Skin epidermis (tissue), 12 donors: Measurements from ENCODE around the gene EEFSEC.

Source experiments
- H3K27ac ChIP-seq, 21 experiments: fragments of 200-600 bp; sonication (generic) in 11 of 21; one replicate each; pipeline ENCODE4 v1.5.0; 2020; ENCODE audit warnings: mild to moderate bottlenecking in 3 of 21, inconsistent platforms in 2 of 21, moderate library complexity in 2 of 21
- H3K4me3 ChIP-seq, 7 experiments: fragments of 200-600 bp; sonication (generic) in 2 of 7; one replicate each; pipeline ENCODE4 v1.5.0; 2020; ENCODE audit warnings: inconsistent platforms in 2 of 7, mild to moderate bottlenecking in 2 of 7, moderate library complexity in 1 of 7

Gene EEFSEC

DNA sequence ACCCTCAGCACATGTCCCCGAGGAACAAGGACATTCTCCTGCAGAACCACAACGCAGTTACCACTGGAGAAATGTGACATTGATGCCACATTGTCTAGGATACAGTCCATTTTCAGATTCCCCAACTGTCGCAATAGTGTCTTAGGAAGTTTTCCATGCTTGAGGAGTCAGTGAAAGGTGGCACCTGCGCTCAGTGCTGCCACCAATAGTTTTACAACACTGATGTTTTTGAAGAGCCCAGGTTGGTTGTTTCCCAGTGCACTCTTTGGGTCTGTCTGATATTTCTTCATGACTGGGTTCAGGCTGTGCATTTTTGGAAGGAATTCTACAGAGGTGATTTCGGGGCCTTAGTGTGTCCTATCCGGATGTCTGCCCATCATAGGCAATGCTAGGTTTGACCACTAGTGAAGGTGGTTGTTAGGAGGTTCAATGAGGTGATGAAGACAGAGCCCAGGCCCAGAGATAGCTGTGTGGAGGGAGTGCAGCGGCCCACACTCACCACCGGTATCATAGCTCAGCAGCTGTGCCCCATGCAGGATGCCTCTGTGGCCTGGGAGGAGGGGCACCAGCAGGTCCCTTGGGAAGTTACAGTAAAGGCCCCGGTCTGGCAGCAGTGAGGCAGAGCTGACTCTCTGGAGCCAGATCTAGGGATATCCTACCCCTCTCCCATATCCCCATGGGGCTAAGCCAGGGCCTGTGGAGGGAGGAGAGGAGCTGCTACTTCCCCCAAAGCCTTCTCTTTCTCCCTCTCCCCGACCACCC is 216.8 kb downstream of the EEFSEC start:
- no peak overlapping the region for H3K27ac ChIP-seq
- no peak overlapping the region for H3K4me3 ChIP-seq

DNA sequence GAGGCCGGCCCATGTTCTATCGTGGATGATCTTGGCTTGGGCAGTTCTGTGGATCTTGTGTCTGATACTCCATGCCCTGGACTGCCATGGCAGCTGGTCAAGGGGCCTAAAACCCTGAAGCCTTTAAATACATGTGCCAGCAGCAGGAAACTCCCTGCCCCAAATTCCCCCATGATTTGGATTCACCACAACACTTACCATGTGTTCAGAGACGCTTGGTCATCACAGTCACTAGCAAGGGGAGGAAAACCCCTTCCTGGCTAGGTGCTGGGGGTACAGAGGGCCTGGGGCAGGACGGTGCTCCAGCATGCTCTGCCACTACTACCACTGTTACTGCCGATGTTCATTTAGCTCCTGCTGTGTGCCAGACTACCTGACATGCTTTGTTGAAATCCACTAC is 219.0 kb downstream of the EEFSEC start:
- H3K27ac ChIP-seq, result peak overlapping the region in 1 of 21 experiments; percentile 15
- no peak overlapping the region for H3K4me3 ChIP-seq

DNA sequence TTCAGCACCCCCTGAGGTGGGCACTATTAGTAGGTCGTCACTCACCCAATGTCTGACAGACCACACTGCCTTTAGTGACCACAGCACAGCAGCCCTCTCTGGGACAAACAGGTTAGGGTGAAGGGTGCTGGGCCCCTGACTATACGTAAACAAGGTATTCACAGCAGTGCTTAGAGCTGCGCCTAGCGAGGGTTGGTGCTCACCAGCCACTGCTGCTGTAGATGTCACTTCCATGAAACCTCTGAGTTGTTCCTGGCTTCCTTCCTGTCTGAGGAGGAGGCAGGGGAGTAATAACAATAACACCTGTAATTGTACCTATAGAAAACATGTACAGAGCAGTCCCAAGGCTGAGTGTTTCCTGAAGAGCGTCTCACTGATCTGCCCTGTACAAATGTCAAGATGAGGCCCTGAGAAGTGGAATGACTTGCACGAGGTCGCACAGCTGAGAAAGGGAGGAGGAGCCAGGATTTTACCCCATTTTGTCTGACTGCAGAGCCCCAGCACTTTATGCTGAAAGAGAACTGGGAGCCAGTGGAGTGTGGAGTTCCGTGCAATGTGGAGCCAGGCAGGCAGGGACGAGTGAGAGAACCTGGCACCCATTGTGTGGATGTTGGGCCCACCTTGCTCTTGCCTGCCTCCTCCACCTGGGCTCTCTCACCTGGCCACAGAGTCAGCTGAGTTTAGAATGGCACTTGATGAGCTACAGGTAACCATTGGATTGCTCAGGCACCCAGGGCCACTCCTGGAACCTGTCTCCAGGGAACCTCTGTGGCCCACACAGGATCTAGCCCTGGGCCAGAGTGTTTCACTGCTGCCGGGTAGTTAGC is 219.6 kb downstream of the EEFSEC start:
- peak overlapping the region in 1 of 21 experiments; percentile 15 for H3K27ac ChIP-seq
- H3K4me3 ChIP-seq, result no peak overlapping the region

DNA sequence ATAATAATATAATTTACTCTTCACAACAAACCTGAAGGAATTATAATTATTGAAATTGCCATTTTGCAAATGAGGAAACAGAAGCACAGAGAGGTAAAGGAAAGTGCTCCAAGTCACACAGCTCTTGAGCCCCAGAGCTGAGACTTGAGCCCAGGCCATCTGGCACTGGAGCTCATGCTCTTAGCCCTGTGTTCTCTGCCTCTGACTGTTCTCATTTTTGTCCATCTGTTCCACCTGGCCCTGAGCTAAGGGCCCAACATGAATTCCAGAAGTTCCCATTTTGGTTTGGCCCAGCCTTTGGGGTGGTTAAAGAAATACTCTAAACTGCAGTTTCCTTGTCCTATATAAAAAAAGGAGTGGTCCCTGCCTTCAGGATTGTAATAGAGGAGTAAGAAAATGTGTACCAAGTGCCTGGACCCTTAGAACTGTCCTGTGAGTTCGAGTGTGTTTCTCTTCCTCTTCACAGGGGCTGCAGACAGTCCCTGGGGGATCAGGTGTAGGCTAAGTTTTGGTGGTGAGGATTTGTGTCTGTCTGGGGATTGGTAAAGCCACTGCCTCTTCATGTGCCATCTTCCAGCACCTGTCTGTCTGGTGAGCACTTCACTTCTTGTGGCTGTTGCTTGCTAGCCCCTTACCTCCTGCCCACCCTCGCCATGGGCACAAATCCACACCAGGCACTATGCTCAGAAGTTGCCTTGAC is 221.6 kb downstream of the EEFSEC start:
- H3K27ac ChIP-seq, result no peak overlapping the region
- H3K4me3 ChIP-seq, result no peak overlapping the region

DNA sequence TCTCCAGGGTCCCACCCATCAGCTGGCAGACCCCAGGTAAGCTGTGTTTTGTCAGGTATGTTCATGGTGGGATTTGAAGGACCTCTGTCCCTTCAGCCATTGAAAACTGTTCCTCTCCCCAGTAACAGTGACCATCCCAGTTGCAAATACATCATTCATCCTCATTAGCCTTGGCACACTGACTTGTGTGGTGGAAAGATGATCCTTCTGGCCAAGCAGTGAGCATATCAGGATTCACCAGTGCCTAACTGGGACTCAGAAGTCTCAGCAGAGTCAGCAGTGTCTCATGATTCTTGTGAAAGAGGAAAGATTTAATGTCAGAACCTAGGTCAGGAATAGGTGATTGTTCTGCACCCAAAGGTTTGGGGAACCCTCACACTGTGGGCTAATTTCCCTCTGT is 223.2 kb downstream of the EEFSEC start:
- Histone ChIP-seq H3K27ac (no peak overlapping the region), H3K4me3 (no peak overlapping the region)

DNA sequence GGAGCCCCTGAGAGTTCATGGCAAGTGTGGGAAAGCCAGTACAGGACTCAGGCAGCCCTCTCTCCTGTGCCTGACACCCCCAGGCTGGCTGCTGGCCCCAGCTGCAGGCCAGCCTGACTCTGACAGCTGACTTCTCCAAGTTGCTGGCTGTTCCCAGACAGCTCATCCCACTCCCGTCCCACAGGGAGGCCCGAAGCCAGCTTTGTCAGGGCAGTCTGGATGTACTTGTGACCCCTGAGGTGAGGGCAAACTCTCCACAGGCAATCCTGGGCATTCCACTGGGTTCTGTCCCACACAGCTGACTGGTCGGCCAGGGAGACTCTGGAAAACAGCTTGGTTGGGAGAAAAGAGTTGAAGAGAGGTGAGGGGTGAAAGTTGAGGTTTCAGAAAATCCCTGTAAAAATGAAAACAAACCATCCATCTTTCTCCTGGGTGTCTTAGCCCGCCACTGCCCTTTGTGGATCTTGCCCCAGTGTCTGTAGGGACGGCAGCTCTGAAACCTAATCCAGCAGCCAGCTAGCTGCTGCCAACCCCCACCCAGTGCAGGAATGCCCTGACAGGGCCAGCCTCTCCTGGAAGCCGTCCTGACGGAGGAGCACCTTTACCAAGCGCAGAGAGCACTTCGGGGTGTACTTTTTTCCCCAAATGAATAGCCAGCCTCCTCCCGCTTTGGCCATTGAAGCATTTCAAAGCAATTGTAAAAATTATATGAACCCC is 225.5 kb downstream of the EEFSEC start:
- Histone ChIP-seq H3K4me3 (no peak overlapping the region), H3K27ac (peak overlapping the region in 1 of 21 experiments; percentile 43)

DNA sequence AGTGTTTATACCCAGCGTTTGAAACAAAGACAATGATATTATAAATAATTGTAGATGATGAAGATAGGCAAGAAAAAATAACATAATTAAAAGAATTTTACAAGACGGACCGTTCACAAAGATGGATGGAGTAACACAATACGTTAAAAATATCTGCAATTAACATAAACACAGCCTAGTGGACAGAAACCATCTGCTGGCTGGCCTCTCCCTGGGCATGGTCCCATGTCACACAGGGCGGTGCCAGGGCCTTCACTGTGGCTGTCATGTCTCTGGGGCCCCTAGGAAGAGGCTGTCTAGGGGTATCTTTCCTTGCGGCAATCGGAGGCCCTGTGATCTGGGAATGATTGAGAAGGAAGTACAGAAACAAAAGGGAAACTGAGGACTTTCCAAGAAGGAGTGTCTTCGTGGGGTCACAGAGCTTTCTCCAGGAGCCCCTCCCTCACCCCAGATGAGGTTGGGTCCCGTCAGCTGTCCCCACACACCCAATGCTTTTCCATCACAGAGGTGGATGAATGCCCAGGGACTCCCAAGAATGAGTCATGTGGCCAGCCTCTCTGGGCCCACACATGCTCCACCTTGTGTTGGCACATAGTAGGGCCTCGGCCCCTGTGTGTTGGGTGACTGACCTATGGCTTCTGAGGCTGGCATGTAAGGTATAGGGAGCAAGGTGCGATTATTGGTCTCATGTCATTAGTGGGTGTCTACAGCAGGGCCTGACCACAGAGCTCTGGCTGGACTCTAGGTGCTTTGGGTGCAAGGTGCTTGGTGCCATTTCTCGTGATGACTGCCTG is 226.3 kb downstream of the EEFSEC start:
- no peak overlapping the region for H3K27ac ChIP-seq
- no peak overlapping the region for H3K4me3 ChIP-seq

DNA sequence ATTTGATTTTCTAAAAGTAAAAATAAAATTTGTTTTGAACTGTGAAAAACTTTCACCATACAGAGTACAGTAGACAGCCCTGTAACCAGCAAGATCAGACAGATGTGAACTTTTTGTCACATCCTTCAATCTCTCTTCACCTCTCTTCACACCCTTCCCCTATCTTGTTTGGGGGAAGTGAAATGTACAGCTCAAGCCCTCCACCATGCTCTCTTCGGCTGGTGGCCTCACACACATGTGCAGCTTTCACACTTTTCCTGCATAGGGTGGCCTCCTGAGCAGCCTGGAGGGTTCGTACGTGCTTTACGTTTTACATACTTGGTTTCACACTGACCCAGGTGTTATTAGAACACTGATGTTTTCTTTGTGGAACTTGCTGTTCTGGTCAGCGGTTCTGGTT is 227.0 kb downstream of the EEFSEC start:
- Histone ChIP-seq H3K27ac (no peak overlapping the region), H3K4me3 (no peak overlapping the region)

DNA sequence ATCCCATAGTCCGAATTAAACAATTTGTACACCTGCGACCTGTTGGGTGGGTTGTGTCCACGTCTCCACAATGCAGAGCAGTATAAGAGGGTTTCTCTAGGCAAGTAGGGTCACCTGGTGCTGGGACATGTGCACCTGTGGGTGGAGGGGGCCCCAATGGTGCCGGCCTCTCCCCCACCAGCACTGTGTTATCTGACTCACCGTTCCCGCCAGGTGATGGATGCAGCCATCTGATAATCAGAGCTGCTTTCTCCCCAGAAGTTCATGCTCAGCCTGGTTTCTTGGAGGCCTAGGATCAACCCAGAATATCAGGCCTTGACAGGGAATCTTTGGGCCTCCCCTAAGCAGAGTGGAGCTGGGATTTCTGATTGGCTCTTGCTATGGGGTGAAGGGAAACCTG is 227.4 kb downstream of the EEFSEC start:
- no peak overlapping the region for H3K27ac ChIP-seq
- H3K4me3 ChIP-seq, result no peak overlapping the region

DNA sequence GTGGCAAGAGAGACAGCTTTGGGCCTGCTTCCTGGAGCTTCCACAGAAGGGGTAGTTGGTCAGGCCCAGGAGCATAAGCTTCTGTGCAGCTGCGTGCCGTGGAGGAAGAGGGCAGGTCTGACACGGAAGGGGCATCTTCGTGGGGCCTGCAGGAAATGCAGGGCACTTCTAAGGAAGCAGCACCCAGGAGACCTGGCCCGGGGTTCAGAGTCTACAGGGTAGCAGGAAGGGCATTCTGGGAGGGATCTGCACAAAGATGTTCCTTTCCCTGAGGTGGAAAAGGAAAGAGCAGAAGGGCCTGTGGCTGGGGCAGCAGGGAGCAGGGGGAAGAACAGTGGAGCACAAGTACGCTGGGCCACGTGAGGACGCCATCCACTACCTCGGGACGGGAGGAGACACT is 228.3 kb downstream of the EEFSEC start:
- Histone ChIP-seq H3K27ac (no peak overlapping the region), H3K4me3 (no peak overlapping the region)

DNA sequence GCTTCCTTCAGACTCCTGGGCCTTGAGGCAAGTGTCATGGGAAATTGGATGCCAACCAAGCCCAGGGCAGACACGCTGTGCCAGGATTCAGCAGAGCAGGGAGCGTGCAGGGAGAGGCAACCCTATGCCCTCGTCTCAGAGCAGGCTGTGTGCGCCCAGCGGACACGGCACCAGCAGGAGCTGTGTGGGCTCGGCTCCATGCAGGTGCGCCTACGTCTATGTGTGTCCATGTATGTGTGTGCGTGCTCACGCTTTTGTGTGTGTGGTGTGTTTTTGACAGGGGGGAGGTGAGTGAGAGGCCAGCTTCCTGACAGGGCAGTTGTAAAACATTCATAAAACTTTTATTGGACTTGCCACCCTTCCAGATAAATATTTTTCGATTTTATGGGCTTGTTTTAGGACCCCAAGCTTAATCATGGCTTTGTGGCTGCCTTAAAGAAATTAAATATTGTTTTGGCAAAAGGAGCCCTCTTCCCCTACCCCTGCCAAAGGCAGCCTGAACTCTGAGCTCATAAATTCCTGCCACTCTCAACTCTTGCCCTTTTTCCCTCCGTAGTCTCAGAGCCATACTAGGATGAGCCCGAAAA is 229.0 kb downstream of the EEFSEC start:
- Histone ChIP-seq H3K27ac (no peak overlapping the region), H3K4me3 (no peak overlapping the region)

DNA sequence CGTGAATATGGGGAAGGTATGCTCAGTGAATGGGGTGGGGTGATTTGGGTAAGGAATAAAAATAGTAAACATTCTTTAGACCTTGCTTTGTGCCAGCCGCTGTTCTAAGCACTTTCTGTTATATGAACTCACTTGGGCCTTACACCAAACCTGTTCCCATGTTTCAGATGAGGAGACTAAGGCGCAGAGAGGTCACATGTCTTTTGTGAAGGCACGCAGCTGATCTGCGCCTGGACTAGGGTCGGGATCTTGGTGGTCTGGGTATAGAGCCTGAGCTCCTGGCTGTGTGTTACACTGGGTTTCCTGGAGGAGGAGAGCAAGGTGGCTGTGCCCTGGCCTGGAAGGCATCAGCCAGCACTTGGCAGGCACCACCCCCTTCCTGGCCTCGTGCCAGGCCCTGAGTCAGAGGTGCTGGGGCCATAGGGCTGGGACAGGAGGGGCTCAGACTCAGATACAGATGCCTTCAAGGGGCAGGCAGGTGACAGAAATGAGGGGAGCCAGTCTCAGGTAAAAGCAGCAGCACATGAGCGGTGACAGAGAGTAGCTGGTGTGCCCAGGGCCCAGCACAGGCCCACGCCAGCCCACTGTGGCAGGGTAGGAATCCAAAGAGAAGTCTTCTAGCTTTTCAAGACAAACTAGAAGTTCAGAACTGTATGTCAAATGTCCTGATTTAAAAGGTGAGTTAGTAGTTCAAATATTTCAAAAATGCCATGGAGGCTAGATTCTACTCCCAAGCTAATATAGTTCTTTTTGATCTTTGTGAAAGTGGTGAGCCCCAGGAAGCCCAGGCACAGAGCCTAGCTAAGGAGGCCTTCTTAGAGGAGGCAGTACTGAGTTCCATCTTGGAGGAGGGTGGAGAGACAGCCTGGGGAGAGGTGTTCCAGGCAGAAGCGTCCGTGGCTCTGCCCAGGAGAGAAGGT is 230.3 kb downstream of the EEFSEC start:
- Histone ChIP-seq H3K27ac (no peak overlapping the region), H3K4me3 (no peak overlapping the region)

DNA sequence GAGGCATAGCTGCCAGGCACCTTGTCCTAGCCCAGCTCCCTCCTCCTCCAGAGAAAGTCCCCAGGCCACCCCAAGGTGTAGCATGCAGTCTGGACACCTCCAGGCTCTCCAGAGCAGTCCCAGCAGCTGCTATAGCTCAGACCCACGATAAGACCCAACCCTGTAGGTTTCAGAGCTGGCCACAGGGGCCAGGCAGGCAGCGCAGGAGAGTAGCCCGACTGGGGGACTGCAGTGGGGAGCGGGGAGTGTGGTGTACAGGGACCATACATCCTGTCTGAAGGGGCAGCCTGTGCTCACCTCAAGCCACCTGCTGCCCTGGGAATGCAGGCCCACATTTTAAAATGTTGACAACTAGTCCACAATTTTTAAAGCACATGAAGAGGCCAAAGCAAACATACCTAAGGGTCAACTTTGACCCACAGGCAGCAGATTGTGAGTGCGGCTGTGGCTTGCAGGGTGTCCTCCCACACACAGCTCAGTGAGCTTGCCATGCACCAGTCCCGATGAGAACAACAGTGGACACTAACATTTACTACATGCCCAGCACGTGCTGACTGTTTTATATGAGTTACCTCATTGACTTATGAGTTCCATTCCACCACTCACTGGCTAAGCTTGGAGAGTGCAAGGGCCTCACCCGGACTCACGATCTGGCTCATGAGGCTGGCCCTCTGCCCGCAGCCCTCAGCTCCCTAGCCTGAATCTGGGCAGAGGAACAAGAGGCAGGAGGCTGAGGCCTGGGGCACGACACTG is 232.0 kb downstream of the EEFSEC start:
- H3K4me3 ChIP-seq, result no peak overlapping the region
- no peak overlapping the region for H3K27ac ChIP-seq

DNA sequence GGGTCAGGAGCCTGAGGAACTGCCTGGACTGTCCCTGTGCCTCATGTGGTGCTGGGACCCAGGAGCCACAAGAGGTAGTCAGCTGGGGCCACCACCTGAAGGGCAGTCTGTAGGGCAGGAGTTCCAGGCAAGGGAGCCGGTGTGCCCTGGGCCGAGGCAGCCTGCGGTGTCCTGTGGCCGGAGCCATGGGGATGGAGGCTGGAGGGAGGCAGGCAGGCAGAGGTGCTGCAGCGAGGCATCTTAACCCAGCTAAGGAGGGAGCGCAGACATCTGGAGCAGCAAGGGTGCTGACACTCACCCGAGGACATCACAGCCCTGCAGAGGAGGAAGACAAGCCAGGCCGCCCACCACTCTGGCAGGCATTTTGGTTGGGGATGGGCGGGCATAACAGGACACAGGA is 235.7 kb downstream of the EEFSEC start:
- H3K4me3 ChIP-seq, result no peak overlapping the region
- H3K27ac ChIP-seq, result no peak overlapping the region

DNA sequence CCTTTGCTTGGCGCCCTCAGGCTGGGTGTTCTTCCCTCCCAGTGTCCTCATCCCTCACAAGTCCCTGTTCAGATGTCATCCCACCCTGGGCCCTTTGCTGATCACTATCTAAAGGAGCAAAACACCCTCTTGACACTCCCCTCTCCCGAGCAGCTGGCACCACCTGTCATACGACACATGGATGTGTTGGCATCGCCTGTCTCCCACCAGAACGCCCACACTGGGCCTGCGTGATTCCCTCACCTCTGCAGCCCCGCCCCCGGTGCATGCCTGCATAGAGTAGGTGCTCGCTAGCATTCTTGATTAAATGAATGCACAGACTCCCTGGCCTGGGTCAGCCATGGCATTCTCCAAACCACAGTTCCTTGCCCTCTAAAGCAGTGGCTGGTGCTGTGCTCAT is 237.6 kb downstream of the EEFSEC start:
- Histone ChIP-seq H3K27ac (no peak overlapping the region), H3K4me3 (no peak overlapping the region)

DNA sequence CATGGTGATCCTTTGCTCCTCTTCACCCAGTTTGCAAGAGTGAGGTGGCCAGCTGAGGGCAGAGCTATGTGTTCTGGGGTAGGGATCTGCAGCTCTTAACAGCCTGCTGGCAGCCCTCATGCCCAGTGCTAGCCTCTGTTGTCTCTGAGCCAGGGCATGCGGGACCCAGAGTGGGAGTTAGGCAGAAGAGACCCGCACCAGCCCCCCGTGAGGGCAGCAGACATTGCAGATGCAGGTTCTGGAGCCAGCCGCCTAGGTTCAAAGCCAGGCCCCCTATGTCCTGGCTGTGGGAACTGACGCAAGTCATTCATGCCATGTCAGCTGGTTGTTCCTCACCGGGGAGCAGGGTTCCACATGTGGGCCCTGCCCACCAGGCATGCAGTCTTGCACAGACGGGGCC is 238.7 kb downstream of the EEFSEC start:
- Histone ChIP-seq H3K4me3 (no peak overlapping the region), H3K27ac (no peak overlapping the region)
